Epithelial cell of esophagus (primary cell): Measurements from ENCODE around the gene PRKCB.

ENCODE experiments used
- DNase-seq: peaks from one replicate; pipeline ENCODE4 v3.0.0; 2010; ENCODE audit warnings: low read depth
- H3K4me3 ChIP-seq: 2 replicates; pipeline ENCODE4 v1.5.1; 2011; ENCODE audit warnings: mild to moderate bottlenecking, low read length, control low read depth
- CTCF ChIP-seq: IDR thresholded peaks from 2 replicates; pipeline ENCODE4 v1.5.1; 2011; ENCODE audit warnings: low read depth, mild to moderate bottlenecking, low read length, control low read depth, inconsistent platforms; ENCODE audit not compliant: insufficient read depth; ENCODE audit errors: missing control alignments

PRKCB gene

GRCh38 chr16:24119807-24120206, 284.0 kb downstream of the PRKCB start:
- DNase-seq = no peak
- TF ChIP-seq CTCF = no peak
- no peak overlapping the region for H3K4me3 ChIP-seq

DNA sequence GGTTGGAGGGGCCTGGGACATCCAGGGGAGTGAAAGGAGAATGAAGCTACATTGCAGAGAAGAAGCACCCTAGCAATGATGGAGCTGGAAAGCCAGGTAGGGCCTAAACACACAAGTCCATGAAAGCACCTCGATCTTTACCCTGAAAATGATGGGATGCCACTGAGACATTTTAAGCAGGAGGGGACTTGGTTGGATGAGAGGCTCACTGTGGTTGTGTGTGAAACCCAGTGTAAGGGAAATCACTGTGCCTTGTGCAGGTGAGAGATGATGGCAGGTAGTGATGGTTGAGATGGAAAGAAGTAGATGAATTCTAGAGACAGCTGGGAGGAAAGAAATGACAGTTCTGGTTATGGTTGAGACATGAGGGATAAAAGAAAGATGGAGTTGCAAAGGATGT, 287.5 kb downstream of the PRKCB start:
- DNase-seq = no peak
- H3K4me3 ChIP-seq = no peak overlapping the region
- no peak for TF ChIP-seq CTCF

DNA sequence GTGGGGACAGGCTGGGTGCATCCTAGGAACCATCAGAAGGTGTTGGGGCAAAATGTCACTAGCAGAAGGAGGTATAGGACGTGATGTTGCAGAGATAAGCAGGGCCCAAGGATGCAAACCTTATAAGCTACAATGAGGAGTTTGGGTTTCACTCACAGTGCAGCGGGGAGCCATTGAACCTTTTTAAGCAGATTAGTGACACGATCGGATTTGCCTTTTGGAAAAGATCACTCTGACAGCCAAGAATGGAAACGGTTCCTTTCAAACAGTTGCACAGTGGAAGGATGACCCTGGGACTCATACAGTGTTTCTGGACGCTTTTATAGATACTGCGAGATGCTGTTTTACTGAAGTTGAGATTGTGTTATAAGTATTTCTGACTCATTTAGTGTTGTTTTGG, 288.5 kb downstream of the PRKCB start:
- TF ChIP-seq CTCF = no peak
- no peak for DNase-seq
- no peak overlapping the region for H3K4me3 ChIP-seq

DNA sequence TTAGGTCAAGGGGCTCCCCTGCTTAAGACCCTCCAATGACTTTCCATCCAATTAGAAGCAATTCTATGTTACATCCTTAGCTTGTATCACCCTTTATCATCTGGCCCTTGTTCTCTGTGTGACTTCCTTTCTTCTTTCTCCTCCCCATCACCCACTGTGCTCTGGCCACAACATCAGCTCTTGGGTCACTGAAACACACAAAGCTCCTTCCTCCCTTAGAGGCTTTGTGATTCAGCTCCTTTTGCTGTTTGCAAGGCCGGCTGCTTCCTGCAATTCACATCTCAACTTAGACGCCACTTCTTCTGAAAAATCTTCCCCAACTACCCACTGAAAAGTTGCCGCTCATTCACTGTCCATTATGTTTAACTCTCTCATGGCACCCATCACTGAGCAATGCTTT, 289.4 kb downstream of the PRKCB start:
- TF ChIP-seq CTCF = no peak
- no peak for DNase-seq
- no peak overlapping the region for H3K4me3 ChIP-seq

- DNase-seq = no peak
- TF ChIP-seq CTCF = no peak
- H3K4me3 ChIP-seq = no peak overlapping the region
These were observed 293.7 kb downstream of the PRKCB start for GRCh38 chr16:24129412-24129918.

DNA sequence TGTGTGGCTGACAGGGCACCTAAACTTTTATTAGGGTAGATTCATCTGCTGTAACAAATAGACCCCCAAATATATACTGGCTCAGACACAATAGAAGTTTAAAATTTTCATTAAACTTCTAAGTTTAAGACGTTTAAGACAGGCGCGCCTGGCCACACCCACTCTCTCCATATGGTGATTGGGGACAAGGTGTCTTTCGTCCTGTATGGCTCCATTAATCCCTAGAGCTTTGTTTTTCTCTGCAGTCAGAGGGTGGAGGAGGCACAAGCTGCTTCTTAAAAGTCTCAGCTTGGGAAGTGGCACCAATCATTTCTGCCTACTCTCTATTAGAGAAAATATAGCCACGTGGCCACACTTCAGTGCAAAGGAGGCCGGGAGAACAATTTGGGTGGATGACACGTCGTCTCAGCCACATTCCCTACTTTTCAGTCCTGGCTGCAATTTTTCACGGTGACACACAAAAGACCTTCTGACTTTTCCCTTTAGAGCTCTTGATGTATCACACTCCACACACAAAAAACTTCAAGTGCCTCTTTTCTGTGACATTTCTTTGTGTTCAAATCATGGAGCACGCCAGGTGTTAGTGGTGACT, 294.8 kb downstream of the PRKCB start:
- no peak overlapping the region for H3K4me3 ChIP-seq
- TF ChIP-seq CTCF = no peak
- DNase-seq = no peak

DNA sequence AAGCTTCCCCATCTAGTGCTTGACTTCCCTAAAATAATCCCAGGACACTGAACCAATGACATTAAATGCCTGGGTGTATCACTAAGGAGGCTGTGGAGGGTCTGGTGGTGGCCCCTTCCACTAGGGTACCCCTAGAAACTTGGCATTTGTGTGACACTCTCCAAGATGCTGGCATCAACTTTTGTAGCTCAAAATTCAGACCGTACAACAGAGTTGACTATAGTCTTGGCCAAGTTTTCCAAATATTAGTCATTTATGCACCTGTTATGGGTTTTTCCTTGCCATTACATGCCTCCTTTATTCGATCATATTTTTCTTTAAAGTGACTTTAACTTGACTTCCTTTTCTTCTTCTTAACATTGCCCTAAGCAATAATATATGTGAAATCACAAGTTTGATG, 295.5 kb downstream of the PRKCB start:
- DNase-seq = no peak
- H3K4me3 ChIP-seq = no peak overlapping the region
- TF ChIP-seq CTCF = no peak
